Activated CD8-positive, alpha-beta T cell treated with anti-CD3 and anti-CD28 coated beads for 36 hours (primary cell): ENCODE measurements around the gene RIPPLY2. TPM values are rescaled to one million over a fixed set of nuclear protein-coding genes. Genes with fewer than 3 reads are reported as not detected.
"Not testable (repeated sequence)": the region's sequence is repeated elsewhere in the genome, so short reads cannot be mapped to it uniquely, and the experiment has no call there.

Source experiments
- ATAC-seq: fragments of 200-7000 bp; cut with Tn5 transposase; one replicate; pipeline ENCODE4 v1.10.0; 2021; ENCODE audit warnings: mild to moderate bottlenecking, moderate library complexity
- CTCF ChIA-PET: fragments of 350-600 bp; sonication (Branson Sonifier 250); formaldehyde crosslinking; loops from one replicate; lab custom pipeline; 2021; ENCODE audit warnings: antibody characterized with exemption; lab: Charles Lee
- POLR2A ChIA-PET: fragments of 350-600 bp; sonication (Branson Sonifier 250); formaldehyde crosslinking; loops from one replicate; lab custom pipeline; 2021; ENCODE audit warnings: antibody characterized with exemption; lab: Charles Lee
- DNase-seq: peaks from one replicate; pipeline ENCODE4 v3.0.0-alpha.2; 2020
- H3K27ac Mint-ChIP-seq: one replicate; pipeline ENCODE4 v1.8.0; 2021; ENCODE audit warnings: mild to moderate bottlenecking, mixed read lengths
- H3K27me3 Mint-ChIP-seq: one replicate; pipeline ENCODE4 v1.8.0; 2021; ENCODE audit warnings: mixed read lengths
- H3K36me3 Mint-ChIP-seq: one replicate; pipeline ENCODE4 v1.8.0; 2021; ENCODE audit warnings: low read depth, mixed read lengths
- H3K4me1 Mint-ChIP-seq: one replicate; pipeline ENCODE4 v1.8.0; 2021; ENCODE audit warnings: low read depth, mixed read lengths
- H3K4me3 Mint-ChIP-seq: one replicate; pipeline ENCODE4 v1.8.0; 2021; ENCODE audit warnings: mild to moderate bottlenecking, moderate library complexity, mixed read lengths
- H3K9me3 Mint-ChIP-seq: one replicate; pipeline ENCODE4 v1.8.0; 2021; ENCODE audit warnings: mixed read lengths
- CTCF ChIP-seq: fragments of 200-600 bp; IDR thresholded peaks from one replicate; pipeline ENCODE4 v1.8.0; 2022; ENCODE audit warnings: antibody characterized with exemption, mild to moderate bottlenecking
- intact Hi-C: fragments of 100-400 bp; cut with micrococcal nuclease; formaldehyde crosslinking; loops from one replicate; pipeline ENCODE4 v1.10.0; 2022
- total RNA-seq, 2 experiments: library from RNA; stranded (reverse); gene quantifications; one replicate each; pipeline ENCODE4 v1.2.3, GENCODE V29; 2021

The RIPPLY2 gene
- total RNA-seq, 2 experiments from 2014 or later: not detected

DNA sequence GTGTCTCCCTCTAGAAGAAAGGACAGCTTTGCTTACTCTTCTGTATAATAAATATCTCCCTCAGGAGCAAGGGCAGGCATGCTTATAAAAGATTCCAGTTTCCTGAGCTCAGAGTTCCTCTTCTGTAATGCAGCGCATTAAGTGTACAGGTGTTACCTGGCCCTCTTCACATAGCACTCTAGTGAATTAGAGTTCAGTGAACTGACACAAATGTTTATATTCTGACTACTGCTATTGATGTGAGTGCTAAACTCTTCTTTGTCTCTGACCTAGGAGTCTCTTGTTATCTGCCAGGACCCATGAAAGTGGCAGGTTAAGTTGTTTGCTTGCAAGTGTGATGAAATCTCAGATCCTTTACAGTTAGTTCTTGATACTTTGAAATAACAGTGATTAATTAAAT is 39.9 kb downstream of the RIPPLY2 start:
- ATAC-seq (no peak), DNase-seq (no peak)
- H3K27me3 Mint-ChIP-seq: no peaks in the 10 kb centered on the region
- no peak overlapping the region for H3K27ac Mint-ChIP-seq
- peaks cover 26% of the 10 kb centered on the region for H3K36me3 Mint-ChIP-seq
- H3K9me3 Mint-ChIP-seq: peaks cover 5% of the 10 kb centered on the region
- no peak overlapping the region for H3K4me3 Mint-ChIP-seq
- TF ChIP-seq CTCF: no peak
- peaks cover 4% of the 10 kb centered on the region for H3K4me1 Mint-ChIP-seq
- intact Hi-C loops: no loop called here
- ChIA-PET POLR2A (no interaction called here), CTCF (no interaction called here)

DNA sequence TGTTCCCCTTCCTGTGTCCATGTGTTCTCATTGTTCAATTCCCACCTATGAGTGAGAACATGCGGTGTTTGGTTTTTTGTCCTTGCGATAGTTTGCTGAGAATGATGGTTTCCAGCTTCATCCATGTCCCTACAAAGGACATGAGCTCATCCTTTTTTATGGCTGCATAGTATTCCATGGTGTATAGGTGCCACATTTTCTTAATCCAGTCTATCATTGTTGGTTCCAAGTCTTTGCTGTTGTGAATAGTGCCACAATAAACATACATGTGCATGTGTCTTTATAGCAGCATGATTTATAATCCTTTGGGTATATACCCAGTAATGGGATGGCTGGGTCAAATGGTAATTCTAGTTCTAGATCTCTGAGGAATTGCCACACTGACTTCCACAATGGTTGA is 43.9 kb downstream of the RIPPLY2 start:
- H3K27me3 Mint-ChIP-seq, POLR2A ChIA-PET, CTCF ChIA-PET, H3K4me3 Mint-ChIP-seq, H3K27ac Mint-ChIP-seq, ATAC-seq, DNase-seq, H3K4me1 Mint-ChIP-seq, intact Hi-C loops: not testable (repeated sequence)
- H3K36me3 Mint-ChIP-seq: peaks cover 43% of the 10 kb centered on the region
- H3K9me3 Mint-ChIP-seq: peaks cover 15% of the 10 kb centered on the region

DNA sequence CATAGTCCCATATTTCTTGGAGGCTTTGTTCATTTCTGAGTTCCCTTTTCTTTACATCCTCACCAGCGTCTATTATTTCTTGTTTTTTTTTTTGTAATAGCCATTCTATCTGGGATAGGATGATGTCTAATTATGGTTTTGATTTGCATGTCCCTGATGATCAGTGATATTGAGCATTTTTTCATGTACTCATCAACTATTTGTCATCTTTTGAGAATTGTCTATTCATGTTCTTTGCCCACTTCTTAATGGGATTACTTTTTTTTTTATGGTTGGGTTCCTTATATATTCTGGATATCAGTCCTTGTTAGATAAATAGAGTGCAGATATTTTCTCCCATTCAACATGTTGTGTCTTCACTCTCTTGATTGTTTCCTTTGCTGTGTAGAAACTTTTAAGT is 48.5 kb downstream of the RIPPLY2 start:
- intact Hi-C loops: no loop called here
- H3K27me3 Mint-ChIP-seq: no peaks in the 10 kb centered on the region
- H3K9me3 Mint-ChIP-seq: peaks cover 43% of the 10 kb centered on the region
- ChIA-PET CTCF (no interaction called here), POLR2A (no interaction called here)
- H3K36me3 Mint-ChIP-seq: peaks cover 55% of the 10 kb centered on the region
- DNase-seq (no peak), ATAC-seq (no peak)
- no peak overlapping the region for H3K4me3 Mint-ChIP-seq
- peaks cover 21% of the 10 kb centered on the region for H3K4me1 Mint-ChIP-seq
- no peak for TF ChIP-seq CTCF
- no peak overlapping the region for H3K27ac Mint-ChIP-seq

GRCh38 chr6:83904395-83904794 is 51.2 kb downstream of the RIPPLY2 start:
- ChIA-PET POLR2A (no interaction called here), CTCF (no interaction called here)
- Mint-ChIP-seq H3K4me3 (no peak overlapping the region), H3K36me3 (peaks cover 57% of the 10 kb centered on the region), H3K9me3 (peaks cover 45% of the 10 kb centered on the region), H3K27ac (no peak overlapping the region), H3K27me3 (no peaks in the 10 kb centered on the region), H3K4me1 (peaks cover 33% of the 10 kb centered on the region)
- no peak for DNase-seq
- no peak for ATAC-seq
- no peak for TF ChIP-seq CTCF
- intact Hi-C loops: no loop called here

- H3K27ac Mint-ChIP-seq: no peak overlapping the region
- DNase-seq: no peak
- no peaks in the 10 kb centered on the region for H3K27me3 Mint-ChIP-seq
- intact Hi-C loops: no loop called here
- peaks cover 58% of the 10 kb centered on the region for H3K36me3 Mint-ChIP-seq
- H3K4me1 Mint-ChIP-seq: peaks cover 38% of the 10 kb centered on the region
- no peak overlapping the region for H3K4me3 Mint-ChIP-seq
- ChIA-PET POLR2A (no interaction called here), CTCF (interaction anchor here (1.2 kb wide), 1 partner anchor 15 kb away, joined by 3 read pairs; no protein-coding TSS in a partner anchor)
- no peak for ATAC-seq
- H3K9me3 Mint-ChIP-seq: peaks cover 44% of the 10 kb centered on the region
- no peak for TF ChIP-seq CTCF
These were observed 52.5 kb downstream of the RIPPLY2 start for GRCh38 chr6:83905648-83906047.

Other genes starting within 250 kb of the RIPPLY2 start
- gene SNAP91, start 144.3 kb upstream of the RIPPLY2 start, total RNA-seq: not detected
- 10 to 100 TPM; 26.9 to 27.0 TPM for gene CYB5R4, start 6.3 kb downstream of the RIPPLY2 start, total RNA-seq
- not detected for gene MRAP2, start 180.4 kb downstream of the RIPPLY2 start, total RNA-seq